Measurements from ENCODE around the gene PPA2.
"Not testable (repeated sequence)": the region's sequence is repeated elsewhere in the genome, so short reads cannot be mapped to it uniquely, and the experiment has no call there.

Gene PPA2

DNA sequence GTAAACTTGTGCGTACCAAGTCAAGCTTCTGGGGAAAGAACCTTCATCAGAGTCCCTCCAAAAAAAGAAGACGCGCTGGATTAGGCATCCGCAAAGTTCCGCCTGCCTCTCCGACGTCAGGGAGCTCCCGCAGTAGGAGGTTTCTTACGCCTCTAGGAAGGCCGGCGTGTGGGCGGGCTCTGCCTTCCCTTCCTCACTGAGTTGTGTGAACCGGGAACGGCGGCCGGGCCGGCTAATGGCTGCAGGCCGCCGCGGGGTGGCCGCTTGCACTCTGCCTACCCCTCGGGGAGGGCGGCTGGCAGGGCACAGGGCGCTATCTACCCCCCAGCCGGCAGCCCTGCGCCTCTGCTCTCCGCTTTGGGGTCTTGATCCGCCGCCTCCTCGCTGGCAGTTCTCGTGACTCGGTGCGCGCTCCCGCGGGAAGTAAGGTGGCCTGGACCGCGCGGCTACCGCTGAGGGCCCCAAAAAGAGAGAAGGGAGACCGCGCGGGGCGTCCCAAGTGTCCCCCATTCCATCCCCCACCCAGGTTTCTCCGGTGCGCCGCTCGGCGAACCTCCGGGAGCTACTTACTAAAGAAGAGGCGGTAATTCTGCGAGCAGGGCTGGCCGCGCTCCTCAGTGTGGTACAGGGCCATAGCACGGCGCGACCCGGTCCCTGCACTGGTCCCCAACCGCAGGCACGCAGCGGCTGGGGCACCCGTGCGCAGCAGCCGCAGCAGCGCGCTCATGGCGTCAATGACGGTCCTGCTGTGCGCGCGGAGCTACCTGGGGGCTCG, at the start of gene PPA2:
Gene PPA2, minus strand, starts transcription at position 739 of the 775 bp plus-strand sequence. Its CDS starts 12 bp downstream, at position 727.
- DNase-seq (ENCODE audit: low spot score), result peak; percentile 87

DNA sequence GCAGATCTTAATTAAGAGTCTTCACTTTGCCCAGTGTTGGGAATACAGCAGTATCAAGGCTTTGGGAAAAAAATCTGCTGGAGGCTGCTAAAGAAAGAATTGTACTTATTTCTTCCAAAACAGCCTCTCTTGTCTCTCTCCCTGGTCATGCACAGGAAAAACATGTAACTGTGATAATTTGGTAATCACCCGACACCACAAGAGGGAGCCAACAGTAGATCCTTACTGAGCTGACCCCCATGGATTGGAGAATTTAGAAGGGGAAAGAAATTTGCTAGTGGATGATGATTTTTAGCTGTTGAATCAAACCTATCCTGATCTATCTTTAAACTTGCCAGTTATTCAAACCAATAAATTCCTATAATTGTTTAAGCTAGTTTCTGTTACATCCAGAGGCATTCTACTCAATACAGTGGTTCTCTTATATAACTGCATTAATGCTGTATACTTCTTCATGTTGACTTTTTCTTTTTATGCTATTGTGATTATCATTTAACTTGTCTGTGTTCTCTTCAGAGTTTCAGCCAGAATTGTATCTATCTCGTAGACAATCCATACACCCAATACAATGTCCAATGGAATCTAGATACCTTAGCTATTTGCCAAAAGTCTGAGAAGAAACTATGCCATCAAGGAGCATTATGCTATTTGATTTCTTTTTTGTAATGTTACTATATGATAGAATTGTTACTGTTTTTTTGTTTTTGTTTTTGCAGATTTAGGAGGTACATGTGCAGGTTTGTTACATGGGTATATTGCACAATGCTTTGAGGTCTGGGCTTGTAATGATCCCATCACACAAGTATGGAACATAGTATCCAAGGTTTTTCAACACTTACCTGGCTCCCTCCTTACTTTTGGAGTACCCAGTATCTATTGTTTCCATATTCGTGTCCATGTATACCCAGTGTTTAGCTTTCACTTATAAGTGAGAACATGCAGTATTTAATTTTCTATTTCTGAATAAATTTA, 47.2 kb upstream of the PPA2 start:
- peak; percentile 63 for DNase-seq (ENCODE audit: low spot score)

DNA sequence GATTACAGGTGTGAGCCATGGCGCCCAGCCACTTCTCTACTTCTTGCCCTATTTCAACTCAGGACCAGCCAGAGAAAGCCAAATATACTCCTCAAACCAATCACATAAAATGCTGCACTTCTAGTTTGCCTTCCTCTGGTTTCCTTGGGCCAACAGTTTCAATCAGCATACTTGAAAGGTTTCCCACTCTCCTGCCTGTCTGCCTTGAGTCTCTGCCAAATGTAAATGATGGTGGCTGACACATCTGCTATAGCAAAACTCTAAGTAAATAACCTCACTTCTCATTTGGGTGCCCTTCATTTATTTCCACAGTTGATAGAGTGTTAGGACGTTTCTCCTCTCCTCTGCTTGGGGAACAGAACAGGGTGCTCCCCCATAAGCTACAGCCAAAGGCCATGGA, 36.4 kb upstream of the PPA2 start:
- no peak for DNase-seq (ENCODE audit: low spot score)

DNA sequence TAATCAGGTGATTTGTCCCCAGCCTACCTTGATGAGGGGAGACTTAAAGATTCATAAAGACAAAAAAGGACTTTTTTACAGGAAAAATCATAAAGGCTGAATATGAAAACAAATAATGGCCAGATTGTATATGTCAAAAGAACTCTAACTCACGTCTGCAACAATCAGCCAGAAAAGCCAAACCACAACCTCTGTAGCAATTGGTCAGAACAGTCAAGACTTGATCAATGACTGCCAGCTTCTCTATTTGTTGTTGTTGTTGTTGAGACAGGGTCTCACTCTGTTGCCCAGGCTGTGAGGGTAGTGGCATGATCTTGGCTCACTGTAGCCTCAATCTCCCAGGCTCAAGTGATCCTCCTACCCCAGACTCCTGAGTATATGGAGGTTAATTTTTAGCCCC, 35.9 kb upstream of the PPA2 start:
- no peak for DNase-seq (ENCODE audit: low spot score)

DNA sequence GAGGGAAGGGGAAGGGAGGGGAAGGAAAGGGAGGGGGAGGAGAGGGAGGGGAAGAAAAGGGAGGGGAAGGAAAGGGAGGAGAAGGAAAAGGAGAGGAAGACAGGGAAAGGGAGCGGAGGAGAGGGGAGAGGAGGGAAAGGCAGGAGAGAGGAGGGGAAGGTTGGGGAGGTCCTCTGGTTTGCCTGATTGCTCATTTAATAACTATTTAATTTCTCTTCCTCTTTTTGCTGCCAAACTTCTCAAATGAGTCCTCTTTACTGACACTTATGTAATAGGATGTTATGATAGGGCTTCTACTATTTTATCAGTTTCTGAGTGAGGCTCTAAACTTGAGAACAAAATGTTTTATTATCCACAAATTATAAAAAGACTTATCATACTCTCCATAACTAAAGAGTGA, 35.4 kb upstream of the PPA2 start:
- DNase-seq (ENCODE audit: low spot score), result no peak

DNA sequence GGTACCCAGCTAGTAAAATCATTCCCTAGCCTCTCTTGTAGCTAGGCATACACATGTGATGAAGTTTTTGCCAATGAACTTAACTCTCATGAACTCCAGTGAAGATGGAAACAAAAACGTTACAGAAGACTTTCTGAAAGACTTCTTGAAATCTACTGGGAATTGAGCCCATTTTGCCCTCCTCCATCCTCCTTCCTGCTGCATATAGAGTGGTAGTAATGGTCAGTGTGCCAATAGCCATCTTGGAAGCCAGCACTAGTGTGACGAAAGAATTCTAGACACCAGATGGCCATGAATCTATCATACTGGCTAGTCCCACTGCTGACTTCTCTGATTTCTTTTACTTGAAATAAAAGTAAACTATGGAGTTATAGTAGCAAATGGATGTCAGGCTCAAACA, 30.9 kb upstream of the PPA2 start:
- DNase-seq (ENCODE audit: low spot score), result no peak

DNA sequence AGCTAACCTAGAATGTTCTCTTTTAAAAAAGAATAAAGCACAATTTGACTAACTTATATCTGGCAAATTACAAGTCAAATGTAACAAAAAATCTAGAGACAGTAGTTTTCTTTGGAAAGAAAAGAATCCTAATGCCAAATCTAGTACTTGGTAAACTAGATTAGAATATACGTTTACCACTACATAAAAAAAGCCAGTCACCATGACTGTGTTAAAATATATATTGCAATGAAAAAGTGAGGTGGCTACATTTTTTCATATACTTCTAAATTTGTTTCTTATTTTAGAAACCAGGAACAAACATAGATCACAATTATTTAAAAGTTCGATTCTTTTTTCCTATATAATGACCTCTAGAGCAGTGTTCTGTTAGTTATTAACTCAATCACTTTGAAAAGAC, 29.6 kb upstream of the PPA2 start:
- no peak for DNase-seq (ENCODE audit: low spot score)

DNA sequence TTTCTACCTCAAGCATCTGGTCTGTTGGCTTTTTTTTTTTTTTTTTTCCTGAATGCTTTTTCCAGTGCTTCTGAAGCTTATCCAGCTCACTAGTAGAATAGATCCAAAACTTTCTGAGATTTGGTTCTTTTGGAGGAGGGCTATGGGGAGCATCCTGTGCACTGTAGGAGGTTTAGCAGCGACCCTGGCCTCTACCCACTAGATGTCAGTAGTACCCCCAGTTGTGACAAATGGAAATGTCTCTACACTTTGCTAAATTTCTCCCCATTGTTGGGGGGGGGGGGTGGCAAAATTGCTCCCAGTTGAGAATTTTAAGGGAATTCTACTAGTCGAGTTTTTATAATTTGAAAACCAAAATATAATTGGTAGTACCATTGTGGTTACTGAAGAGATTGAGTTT, 23.0 kb upstream of the PPA2 start:
- DNase-seq (ENCODE audit: low spot score), result no peak

DNA sequence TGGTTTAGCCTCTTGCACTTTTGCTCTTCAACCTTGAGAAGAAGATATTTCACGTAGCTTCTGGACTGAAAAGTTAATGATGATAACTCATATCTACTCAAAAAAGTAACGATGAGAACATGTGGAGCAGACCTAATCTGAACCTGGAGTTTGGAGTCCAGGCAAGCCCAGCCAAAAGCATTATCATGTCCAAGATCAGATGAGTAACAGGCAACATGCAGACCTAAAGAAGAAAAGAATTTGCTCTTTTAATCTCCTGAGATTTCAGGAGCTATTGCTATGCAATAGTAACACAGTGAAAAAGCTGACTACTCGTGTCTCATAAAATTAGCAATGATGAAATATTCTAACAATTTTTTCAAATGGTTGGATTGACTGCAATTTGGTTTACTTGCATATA, 21.8 kb upstream of the PPA2 start:
- DNase-seq (ENCODE audit: low spot score), result no peak

DNA sequence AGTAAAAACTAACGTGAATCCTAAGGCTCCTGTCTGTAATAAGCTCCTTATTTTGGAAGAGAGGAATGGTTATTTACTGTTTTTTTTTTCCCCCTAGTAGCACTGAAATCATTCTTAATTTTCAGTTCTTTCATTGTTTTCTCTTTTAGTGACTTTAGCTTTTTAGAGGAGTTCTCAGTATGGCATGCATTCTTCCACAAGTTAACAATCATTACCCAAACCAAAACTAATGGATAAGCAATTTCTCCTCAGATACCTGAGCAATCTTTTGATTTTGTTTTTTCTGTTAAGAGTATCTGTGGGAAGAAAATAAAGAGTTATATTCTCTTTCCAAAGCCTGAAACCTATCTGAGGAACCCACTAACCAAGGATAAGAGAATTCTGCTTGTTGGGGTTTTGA, 16.7 kb upstream of the PPA2 start:
- DNase-seq (ENCODE audit: low spot score), result no peak

DNA sequence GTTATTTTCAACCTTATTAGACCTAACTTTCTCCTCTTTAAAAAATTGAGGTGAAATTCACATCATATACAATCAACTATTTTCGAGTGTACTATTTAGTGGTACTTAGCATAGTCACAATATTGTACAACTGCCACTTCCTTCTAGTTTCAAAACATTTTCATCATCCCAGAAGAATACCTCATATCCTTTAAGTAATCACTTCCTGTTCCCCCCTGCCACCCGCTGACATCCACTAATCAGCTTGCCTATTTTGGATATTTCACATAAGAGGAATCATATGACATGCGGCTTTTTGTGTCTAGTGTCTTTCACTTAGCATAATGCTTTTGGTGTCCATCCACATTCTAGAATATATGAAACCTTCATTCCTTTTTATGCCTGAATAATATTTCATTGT, 10.0 kb upstream of the PPA2 start:
- no peak for DNase-seq (ENCODE audit: low spot score)

DNA sequence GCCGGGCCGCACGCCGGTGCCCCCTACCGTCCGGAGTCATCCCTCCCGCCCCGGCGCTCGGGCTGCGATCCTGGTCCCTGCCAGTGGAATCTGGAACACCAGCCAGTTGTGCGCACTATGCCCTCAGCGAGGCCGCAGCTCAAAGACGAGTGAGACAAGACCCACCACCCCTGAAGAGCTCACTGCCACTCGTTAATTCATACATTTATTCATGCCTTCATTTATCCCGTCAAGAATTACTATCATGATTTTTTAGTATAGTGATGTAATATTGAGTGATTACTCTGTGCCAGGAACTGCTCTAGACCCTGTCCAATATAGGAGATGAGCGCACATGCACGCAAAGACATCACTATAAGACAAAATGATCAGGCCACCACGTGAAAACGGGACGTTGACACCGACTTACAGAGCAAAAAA, 247 bp upstream of the PPA2 start:
- peak; percentile 96 for DNase-seq (ENCODE audit: low spot score)

DNA sequence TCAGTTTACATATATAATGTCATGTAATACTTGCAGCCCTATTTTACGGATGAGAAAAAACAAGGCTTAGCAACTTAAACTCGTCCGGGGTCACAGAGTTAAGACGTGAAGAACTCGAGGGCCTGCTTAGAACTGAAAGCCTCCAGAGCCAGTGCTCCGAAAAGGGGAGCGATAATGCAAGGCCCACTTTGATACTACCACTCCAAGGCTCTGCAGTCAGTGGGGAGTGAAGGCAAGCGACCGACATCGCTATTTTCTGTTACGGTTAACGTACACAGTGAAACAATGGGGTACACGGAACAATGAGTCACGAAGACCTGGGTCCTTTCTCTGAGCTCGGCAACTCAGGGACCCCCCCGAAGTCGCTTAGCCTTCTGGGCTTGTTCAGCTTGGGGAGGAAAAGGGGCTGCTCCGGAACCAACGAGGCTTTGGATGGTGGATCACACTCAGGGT, 965 bp downstream of the PPA2 start:
- no peak for DNase-seq (ENCODE audit: low spot score)

DNA sequence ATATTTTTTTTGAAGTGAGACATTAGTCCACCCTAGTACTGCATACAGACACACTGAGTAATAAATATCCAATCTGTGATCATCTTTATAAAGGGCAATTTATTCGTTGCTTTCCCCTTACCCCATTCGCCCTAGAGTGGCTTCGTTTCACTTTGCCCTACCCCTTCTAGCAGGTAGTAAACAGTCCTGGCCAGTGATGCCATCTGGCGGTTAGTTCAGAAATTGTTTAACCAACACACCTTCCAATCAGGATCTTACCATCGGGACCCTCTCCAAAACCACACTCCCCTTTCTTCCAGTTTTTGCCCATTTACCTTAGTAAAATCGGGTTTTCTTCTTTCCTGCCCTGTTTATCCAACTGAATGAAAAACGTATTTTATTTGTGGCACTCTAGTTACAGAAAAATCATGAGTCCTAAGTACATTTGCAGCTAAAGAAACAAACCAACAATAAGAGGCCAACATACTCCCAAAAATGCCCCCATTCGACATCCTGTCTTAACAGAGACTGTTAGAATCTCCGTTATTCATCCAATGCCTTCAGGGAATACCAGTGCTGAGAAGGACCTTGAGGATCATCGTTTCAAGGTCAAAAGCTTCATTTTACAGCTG, 2.2 kb downstream of the PPA2 start:
- peak; percentile 76 for DNase-seq (ENCODE audit: low spot score)

DNA sequence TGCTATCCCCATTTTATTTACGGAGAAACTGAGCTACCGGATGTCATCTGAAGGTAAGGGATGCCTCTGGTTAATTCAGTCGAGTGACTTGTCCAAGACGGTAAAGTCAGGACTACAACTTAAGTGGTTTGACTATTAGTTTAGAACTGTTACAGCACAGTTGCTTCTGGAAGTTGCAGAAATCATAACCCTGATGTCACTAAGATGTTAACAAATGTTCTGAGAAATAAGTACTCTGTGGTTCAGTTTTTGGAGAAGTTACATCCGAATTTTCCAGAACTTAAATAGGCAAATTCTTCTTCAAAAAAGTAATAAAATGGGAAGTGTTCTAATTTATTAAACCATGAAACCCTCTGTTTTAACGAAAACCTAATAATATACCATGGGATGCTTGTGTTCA, 3.1 kb downstream of the PPA2 start:
- no peak for DNase-seq (ENCODE audit: low spot score)

DNA sequence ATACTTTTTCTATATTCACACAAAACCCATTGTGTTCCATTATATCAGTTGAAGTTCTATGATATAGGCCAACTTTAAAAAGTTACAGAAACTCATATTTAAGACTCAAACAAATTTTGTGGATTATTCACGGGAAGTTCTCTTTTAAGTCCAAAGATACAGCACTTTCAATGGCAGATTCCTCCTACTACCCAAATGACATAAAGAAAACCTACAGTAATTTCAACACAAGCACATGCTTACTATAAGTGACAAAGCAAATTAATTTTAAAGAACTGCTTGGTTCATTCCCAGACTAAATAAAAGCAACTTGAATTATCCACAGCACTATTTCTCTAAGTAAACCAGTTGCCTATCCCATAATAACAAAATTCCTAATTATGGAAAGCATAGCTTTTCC, 4.1 kb downstream of the PPA2 start:
- no peak for DNase-seq (ENCODE audit: low spot score)

DNA sequence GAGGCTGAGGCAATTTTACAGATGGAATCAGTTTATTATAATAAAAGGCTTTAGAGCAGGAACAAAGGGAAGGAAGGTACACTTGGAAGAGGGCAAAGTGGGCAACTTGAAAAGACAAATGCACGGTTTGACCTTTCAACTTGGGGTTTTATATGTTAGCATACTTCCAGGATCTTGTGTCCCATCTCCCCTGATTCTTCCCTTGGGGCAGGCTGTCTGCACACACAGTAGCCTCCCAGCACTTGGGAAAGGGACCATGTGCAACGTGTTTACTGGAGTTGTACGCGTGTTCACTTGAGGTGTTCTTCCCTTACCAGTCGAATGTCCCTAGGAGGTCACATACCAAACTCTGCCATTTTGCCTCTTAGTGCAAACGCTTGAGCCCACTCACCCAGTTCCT, 7.3 kb downstream of the PPA2 start:
- no peak for DNase-seq (ENCODE audit: low spot score)

DNA sequence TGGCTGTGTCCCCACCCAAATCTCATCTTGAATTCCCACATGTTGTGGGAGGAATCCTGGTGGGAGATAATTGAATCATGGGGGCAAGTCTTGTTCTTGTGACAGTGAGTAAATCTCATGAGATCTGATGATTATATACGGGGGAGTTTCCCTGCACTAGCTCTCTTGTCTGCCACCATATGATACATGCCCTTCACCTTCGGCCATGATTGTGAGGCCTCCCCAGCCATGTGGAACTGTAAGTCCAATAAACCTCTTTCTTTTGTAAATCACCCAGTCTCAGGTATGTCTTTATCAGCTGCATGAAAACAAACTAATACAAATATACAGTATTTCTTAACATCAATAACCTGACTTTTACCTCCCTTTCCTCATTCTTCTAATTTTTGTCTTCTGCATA, 9.3 kb downstream of the PPA2 start:
- not testable (repeated sequence) for DNase-seq (ENCODE audit: low spot score)

DNA sequence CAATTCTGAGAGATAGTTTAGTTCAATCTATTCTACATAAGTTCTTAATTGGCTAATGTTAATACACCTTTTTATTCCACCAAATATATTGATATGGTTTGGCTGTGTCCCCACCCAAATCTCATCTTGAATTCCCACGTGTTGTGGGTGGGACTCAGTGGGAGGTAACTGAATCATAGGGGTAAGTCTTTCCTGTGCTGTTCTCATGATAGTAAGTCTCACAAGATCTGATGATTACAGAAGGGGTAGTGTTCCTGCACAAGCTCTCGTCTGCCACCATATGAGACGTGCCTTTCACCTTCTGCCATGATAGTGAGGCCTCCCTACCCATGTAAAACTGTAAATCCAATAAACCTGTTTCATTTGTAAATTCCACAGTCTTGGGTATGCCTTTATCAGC, 11.3 kb downstream of the PPA2 start:
- DNase-seq (ENCODE audit: low spot score), result no peak

DNA sequence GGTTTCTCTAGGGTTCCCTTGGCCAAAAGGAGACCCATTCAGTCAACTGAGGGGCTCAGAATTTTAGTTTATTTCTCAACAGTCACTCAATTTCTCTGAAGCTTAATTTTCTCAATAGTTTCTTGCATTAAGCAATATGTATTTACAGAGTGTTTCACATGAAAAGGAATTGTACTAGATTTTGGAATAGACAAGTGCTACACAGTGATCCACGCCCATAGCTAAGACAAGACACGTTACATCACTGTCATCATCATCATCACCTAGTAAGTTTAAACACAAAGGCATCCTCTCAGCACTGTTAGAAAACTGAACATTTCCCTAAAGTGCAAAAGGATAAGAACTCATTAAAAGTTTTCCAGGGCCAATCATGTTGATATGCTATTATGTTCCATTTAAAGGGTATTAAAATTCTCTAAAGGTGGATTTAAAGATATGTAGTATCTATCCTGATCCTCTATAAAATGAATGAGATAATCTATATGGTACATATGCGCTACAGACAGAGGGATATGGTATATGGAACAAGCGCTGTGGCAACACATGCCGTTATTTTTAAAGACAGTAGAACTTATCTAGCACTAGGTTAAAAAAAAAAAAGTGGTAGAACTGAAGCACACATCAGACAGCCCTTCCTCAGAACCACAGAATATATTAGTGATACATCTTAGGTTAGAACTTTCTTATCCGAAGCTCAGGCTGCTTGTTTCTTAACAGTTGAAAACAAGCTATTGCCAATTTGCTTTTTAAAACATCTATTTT, 12.1 kb downstream of the PPA2 start:
- DNase-seq (ENCODE audit: low spot score), result no peak

DNA sequence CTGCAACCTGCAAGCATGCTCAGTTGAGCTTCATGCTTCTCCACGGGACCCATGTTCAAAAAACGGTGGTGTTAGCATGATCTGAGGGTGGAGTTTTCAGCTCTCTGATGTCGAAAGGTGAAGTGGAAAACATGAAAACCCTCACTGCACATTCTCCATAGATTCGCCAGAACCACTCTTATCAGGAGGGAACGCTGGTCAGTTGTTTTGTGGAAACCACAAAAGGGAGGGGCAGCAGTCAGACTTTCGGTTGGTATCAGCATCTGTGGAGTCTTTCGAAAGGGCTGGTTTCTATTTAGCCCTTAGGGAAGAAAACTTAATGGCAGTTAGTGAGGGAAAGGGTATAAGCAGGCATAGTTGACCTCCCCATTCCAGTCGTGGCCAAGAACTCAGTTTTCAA, 12.6 kb downstream of the PPA2 start:
- no peak for DNase-seq (ENCODE audit: low spot score)

DNA sequence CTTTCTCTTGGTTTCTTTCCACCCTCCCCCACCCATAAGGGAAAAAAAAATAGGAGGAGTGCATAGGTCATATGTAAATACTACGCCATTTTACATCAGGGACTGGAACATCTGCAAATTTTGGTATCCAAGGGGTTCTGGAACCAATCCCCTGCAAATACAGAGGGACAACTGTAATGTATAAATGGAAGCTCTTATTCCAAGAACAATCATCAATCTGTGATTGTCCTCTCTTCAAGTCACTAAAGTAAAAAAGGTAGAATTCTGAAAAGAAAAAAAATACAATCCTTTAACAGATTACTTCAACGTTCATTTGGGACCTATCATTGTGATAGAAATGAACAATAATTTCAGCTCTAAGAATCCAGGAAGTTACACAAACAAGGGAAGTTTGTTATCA, 13.6 kb downstream of the PPA2 start:
- no peak for DNase-seq (ENCODE audit: low spot score)

All from GM03348 (cell line).